Stimulated activated CD8-positive, alpha-beta memory T cell treated with anti-CD3 and anti-CD28 coated beads, Interleukin-7, amount 100 ng/mL, for 1 hour (primary cell): ENCODE data around the gene AEN.

Source experiments
- DNase-seq, 2 donors: peaks; one replicate each; pipeline ENCODE4 v3.0.0-alpha.2; 2020; ENCODE audit warnings: low read depth in 2 of 2

AEN gene

GRCh38 chr15:88620995-88621772 lies at the start of gene AEN:
AEN (plus strand) TSS chr15:88621340; CDS start chr15:88626210, 4,870 bp downstream.
- DNase-seq, result peak; percentile 84

- DNase-seq, result no peak
These were observed 49.3 kb upstream of the AEN start for GRCh38 chr15:88571852-88572259.

GRCh38 chr15:88574077-88574476 lies 47.1 kb upstream of the AEN start:
- no peak for DNase-seq

- DNase-seq, result no peak
These were observed 46.5 kb upstream of the AEN start for GRCh38 chr15:88574655-88575054.

GRCh38 chr15:88579322-88579721 lies 41.8 kb upstream of the AEN start:
- DNase-seq, result no peak

GRCh38 chr15:88580532-88580931 lies 40.6 kb upstream of the AEN start:
- DNase-seq, result no peak

- DNase-seq, result no peak
These were observed 34.6 kb upstream of the AEN start for GRCh38 chr15:88586401-88587162.

GRCh38 chr15:88590759-88591158 lies 30.4 kb upstream of the AEN start:
- no peak for DNase-seq

GRCh38 chr15:88591384-88591783 lies 29.8 kb upstream of the AEN start:
- DNase-seq, result no peak

- DNase-seq, result no peak
These were observed 17.3 kb upstream of the AEN start for GRCh38 chr15:88603885-88604284.

- DNase-seq, result no peak
These were observed 16.6 kb upstream of the AEN start for GRCh38 chr15:88604381-88605188.

- no peak for DNase-seq
These were observed 15.7 kb upstream of the AEN start for GRCh38 chr15:88605189-88606069.

GRCh38 chr15:88606070-88606794 lies 14.9 kb upstream of the AEN start:
- DNase-seq, result no peak

- DNase-seq, result no peak
These were observed 13.2 kb upstream of the AEN start for GRCh38 chr15:88607951-88608350.

- DNase-seq, result no peak
These were observed 12.4 kb upstream of the AEN start for GRCh38 chr15:88608607-88609181.

- no peak for DNase-seq
These were observed 11.6 kb upstream of the AEN start for GRCh38 chr15:88609344-88610090.

GRCh38 chr15:88610701-88611231 lies 10.4 kb upstream of the AEN start:
- DNase-seq, result no peak

- no peak for DNase-seq
These were observed 8.8 kb upstream of the AEN start for GRCh38 chr15:88612186-88612796.
